Left ventricle myocardium superior (tissue), 1 donor: ENCODE measurements around the gene ZNF785. TPM values are rescaled to one million over a fixed set of nuclear protein-coding genes. Genes with fewer than 3 reads are reported as not detected.
"Not testable (repeated sequence)": the region's sequence is repeated elsewhere in the genome, so short reads cannot be mapped to it uniquely, and the experiment has no call there.

Experiments used
- ATAC-seq: fragments of 200-7000 bp; cut with Tn5 transposase; one replicate; pipeline ENCODE4 v1.9.1; 2020; ENCODE audit warnings: mild to moderate bottlenecking, moderate library complexity
- DNase-seq: peaks from one replicate; pipeline ENCODE4 v3.0.0-alpha.2; 2020
- intact Hi-C: fragments of 100-400 bp; cut with micrococcal nuclease; formaldehyde crosslinking; loops from one replicate; pipeline ENCODE4 v1.11.0; 2022
- total RNA-seq: library from RNA; stranded (reverse); fragmentation: NEBNext Ultra II Directional; extraction: Animal tissue kit (Norgen Biotek cat#: 25700); gene quantifications from one replicate; pipeline ENCODE4 v1.2.1, GENCODE V29; 2021
- donor health status: DM: no; HTN: yes; CAD: no; lungs with severe emphysema.

ZNF785 gene
- total RNA-seq, 1 donor from 2014 or later = 7.3 TPM

DNA sequence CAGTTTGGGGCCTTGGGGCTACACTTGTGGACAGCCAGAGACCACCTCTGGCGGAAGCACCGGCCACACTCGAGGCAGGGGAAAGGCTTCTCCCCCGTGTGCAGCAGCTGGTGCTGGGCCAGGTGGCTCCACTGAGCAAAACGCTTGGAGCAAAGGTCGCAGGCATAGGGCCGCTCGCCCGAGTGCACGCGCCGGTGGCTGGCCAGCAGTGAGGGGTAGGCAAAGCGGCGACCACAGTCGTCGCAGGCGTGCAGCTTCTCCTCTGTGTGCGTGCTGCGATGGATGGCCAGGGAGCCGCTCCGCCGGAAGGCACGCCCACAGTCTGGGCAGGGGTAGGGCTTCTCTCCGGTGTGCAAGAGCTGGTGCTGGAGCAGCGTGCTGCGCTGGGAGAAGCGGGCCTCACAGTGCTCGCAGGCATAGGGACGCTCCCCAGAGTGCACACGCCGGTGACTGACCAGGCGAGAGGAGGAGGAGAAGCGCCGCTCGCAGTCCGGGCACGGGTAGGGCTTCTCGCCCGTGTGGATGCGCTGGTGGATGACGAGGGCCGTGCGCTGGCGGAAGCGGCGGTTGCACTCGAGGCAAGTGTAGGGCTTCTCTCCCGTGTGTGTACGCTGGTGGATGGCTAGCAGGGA, 18.9 kb upstream of the ZNF785 start:
- DNase-seq (peak; percentile 36), ATAC-seq (no peak)
- intact Hi-C loops = no loop called here

DNA sequence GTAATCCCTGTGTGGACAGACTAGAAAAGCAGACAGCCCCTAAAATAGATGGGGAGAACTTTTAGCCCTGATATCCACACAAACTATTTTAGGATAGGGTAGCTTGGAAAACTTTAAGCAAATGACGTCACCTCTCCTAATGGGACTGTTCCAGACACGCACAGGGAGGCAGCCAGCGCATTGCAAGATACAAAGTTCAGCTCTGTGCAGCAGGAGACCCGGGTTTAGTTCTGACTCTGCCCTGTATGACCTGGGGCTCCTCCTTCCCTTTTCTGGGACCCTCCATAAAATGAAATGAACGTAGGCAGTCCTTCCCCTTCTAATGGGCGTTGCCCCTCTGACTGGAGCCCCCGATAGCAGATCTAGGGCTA, 18.4 kb upstream of the ZNF785 start:
- DNase-seq (no peak), ATAC-seq (peak; percentile 77)
- intact Hi-C loops = no loop called here

DNA sequence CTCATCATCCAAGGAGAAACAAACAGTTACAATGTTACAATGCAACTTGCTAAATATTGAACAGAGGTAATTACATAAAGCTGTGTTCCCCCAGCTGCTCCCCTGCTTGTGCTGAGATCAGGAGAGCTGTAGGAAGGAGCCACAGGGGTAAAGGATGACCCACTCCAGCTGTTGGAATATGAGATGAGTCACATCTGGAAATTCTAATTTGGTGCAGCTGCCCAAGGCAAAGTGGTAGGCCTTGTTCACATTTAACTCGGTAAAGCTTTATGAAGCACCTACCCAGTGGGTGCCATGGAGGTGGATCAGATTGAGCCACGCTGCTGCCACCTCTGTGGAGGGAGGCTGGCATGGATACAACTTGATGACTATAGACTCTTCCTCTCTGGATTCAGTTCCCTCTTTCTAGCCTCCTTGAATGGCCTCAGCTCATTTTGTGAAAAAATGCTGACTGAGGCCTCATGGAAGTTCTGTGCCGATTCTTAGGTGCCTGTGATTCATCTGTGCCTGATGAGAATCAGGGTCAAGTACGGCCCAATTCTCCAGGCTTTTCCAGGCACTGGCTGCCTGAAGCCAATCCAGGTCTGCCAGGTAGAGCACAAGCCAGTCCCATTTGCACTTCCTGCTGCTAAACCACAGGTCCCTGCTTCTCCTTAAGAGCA, 17.2 kb upstream of the ZNF785 start:
- intact Hi-C loops = no loop called here
- DNase-seq = no peak
- ATAC-seq = peak; percentile 24

DNA sequence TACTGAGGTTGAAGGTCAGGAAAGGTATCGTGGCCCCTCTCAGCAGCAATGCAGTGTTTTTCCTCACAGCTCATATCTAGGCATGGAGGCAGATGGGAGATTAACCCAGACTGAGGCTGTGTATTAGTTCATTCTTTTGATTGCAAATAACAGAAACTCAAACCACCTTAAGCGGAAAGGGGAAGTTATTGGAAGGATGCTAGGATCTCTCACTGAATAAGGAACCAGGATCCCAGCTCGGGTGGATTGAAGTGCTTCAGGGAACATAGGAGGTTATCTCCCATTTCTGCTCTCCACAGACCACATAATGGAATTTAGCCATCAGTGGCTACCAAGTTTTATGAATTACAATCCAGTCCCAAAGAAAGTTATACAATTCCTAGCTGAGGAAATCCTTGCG, 16.5 kb upstream of the ZNF785 start:
- DNase-seq (no peak), ATAC-seq (no peak)
- intact Hi-C loops = no loop called here

DNA sequence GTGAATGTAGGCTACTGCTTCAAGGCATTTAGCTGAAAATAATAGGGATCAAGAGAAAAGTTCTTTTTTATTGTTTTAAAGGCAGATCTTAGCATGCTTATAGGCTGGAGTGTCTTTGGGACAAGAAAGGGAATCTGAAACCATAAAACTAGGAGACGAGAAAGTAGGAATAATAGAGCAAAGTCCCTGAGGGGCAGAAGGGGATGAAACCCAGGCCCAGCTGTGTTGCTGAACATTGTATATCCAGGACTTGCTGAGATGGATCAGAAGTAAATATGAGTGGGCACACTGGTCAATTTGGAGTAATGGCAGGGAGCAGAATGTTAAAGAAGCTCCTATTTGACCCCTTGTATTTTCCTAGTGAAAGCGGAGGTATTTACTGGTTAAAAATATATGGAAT, 15.4 kb upstream of the ZNF785 start:
- DNase-seq = no peak
- no peak for ATAC-seq
- intact Hi-C loops = no loop called here

DNA sequence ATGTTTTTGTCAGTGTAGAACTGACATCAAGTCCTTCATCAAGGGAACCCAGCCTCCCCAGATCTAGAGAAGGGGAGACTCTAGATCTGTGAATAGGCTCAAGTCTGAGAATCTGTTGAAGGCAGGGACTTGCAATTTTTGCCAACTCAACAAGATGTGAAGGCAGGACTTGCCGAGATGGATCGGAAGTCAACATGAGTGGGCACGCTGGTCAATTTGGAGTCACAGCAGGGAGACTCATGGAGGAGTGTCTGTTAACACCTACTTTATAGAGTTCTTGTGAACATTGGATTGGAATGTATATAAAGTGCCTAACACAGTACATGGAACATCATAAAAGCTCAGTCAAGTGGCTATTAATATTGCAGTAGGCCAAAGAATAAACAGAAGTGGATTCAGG, 14.7 kb upstream of the ZNF785 start:
- intact Hi-C loops = no loop called here
- ATAC-seq = no peak
- no peak for DNase-seq

DNA sequence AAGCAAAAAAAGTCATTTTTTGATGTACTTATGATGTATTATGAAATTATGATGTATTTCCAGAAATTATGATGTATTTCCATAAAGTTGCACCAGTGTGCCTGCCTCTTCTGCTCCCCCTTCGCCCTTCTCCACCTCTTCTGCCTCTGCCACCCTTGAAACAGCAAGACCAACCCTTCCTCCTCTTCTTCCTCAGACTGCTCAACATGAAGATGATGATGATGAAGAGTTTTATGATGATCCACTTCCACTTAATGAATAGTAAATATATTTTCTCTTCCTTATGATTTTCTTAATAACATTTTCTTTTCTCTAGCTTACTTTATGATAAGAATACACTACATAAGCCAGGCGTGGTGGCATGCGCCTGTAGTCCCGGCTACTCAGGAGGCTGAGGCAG, 7.4 kb upstream of the ZNF785 start:
- ATAC-seq = no peak

DNA sequence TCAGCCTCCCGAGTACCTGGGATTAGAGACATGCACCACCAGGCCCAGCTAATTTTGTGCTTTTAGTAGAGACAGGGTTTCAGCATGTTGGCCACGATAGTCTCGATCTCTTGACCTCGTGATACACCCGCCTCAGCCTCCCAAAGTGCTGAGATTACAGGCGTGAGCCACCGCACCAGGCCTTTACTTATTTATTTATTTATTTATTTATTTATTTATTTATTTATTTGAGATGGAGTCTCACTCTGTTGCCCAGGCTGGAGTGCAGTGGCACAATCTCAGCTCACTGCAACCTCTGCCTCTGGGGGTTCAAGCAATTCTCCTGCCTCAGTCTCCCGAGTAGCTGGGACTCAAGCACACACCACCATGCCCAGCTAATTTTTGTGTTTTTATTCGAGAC, 5.4 kb upstream of the ZNF785 start:
- intact Hi-C loops, DNase-seq, ATAC-seq: not testable (repeated sequence)

More for the DNA sequence above, 7.4 kb upstream of the ZNF785 start:
- intact Hi-C loops = no loop called here
- DNase-seq = no peak

DNA sequence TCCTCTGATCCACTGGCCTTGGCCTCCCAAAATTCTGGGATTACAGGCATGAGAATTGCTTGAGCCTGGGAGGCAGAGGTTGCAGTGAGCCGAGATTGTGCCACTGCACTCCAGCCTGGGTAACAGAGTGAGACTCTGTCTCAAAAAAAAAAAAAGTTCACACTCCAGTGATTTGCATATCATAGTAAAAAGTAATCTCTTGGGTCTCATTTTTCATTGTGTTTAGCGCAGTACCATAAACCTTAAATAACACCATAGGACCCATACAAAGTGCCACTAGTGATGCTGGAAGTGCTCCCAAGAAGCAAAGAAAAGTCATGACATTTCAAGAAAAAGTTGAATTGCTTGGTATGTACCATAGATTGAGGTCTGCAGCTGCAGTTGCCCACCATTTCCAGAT, 4.1 kb upstream of the ZNF785 start:
- ATAC-seq, intact Hi-C loops: not testable (repeated sequence)

DNA sequence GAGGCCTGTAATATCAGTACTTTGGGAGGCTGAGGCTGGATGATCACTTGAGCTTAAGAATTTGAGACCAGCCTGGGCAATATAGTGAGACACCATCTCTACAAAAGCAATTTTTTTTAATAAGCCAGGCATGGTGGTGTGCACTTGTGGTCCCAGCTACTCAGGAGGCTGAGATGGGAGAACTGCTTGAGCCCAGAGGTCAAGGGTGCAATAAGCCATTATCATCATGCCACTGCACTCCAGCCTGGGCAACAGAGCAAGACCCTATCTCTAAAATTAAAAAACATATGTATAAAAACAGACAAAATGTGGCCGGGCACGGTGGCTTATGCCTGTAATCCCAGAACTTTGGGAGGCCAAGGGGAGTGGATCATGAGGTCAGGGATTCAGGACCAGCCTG, 3.2 kb upstream of the ZNF785 start:
- ATAC-seq = no peak
- intact Hi-C loops = no loop called here
- DNase-seq = no peak

More for the DNA sequence above, 4.1 kb upstream of the ZNF785 start:
- not testable (repeated sequence) for DNase-seq

DNA sequence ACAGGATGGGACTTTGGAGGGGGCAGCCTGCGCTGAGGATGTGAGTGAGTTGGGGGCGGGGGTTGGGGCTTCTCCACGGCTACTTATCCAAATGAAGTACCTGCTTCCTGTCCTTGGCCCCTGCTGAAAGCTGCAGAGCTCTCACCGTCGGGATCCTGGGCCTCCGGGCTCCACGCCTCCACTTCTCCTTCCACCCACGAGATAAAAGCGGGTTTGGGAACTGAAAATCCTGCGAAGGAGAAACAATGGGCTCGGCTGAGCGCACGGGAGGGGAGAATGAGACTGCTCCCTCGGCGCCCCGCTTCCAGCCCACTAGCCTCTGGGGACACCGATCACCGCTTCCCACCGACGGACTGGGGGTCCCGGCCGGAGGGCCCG, 486 bp downstream of the ZNF785 start:
- ATAC-seq = no peak
- DNase-seq = no peak
- intact Hi-C loops = no loop called here

DNA sequence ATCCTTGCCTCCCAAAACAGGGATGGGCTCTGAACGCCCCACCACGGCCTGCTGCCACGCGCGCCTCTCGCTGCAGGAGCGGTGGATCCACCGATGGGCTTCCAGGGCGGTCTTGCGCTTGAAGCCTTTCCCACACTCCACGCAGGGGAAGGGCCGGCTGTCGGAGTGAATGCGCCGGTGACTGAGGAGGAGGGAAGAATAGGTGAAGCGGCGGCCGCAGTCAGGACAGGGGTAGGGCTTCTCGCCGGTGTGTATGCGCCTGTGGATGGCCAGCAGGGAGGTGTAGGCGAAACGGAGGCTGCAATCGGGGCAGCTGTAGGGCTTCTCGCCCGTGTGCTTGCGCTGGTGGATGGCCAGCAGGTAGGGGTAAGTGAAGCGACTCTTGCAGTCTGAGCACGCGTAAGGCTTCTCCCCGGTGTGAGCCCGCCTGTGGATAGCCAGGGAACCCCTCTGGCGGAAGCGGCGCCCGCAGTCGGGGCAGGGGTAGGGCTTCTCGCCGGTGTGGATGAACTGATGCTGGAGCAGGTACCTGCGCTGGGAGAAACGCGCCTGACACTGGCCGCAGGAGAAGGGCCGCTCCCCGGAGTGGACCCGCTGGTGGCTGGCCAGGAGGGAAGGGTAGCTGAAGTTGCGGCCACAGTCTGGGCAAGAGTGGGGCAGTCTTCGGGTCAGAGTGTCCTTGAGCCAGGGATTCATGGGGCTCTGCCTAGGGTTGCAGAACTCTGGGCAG, 2.7 kb downstream of the ZNF785 start:
- no peak for ATAC-seq
- DNase-seq = no peak
- intact Hi-C loops = no loop called here

DNA sequence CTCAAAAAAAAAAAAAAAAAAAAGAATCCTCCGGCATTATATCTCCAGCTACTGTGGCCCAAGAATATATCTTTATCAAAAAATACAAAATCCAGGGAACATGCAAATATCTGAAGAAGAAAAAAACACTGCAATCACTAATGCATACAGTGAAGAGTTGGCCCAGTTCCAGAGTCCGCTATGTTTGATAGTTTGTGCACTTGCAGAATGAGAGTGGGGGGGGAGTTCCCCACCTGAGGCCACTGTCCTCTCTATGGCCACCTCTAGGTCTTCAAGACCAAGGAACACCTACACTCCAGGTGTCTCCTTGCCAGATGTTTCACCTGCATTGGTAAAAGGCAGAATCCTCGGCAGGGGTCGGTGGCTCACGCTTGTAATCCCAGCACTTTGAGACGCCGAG, 4.0 kb downstream of the ZNF785 start:
- DNase-seq = no peak
- no peak for ATAC-seq
- intact Hi-C loops = no loop called here

DNA sequence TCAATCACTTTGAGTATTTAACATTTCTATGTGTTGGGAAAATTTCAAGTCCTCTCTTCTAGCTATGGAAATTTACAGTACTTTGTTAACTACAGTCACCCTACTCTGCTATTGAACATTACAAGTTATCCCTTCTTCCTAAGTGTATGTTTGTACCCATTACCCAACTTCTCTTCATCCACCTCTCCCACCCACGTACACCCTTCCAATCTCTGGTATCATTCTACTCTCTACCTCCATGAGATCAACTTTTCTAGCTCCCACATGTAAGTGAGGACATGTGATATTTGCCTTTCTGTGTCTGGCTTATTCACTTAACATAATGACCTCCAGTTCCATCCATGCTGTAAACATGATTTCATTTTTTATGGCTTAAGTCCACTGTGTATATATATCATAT, 10.8 kb downstream of the ZNF785 start:
- no peak for ATAC-seq
- intact Hi-C loops = no loop called here
- no peak for DNase-seq

DNA sequence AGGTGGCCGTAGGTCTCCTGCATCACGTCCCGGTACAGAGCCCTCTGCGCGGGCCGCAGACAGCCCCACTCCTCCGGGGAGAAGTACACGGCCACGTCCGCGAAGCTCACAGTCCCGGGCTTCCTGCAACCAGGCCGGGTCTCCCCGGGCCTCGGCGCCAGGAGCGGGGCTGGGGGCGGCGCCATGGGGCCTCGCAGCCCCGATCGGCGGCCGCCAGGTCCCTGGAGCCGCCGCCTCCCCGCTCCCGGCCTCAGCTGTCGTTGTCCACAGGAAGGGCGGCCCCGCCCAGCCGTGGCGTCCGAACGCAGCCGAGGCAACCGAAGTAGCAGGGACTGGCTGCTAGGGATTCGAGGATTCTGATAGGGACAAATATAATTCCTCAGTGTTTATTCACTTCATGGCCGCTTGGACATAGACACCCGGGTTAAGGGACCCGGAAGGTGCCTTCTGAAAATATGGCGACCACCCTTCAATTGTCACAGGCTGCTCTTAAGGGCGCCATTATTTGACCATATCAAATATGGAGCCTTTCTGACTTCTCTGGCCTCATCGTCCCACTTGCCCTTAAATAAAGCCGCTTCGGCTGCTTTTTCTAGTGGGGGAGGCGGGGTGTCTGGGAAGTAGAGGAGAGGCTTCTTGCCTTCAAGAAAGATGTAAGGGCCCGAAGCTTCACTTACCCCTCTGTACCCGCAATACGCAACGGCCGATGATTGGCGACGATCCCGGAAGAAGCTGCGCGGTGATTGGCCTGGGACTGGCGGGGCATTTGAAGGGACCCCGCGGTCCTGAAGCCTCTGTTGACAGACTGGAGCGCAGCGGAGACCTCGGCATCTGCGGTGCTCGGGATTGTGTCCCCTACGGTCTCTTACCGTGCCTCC, 13.8 kb downstream of the ZNF785 start, which contains the start of gene ZNF688:
Gene ZNF688, minus strand, starts transcription at position 270 of the 878 bp plus-strand sequence. Its CDS starts 85 bp downstream, at position 185.
- ATAC-seq = peak; percentile 90
- intact Hi-C loops = no loop called here
- peak; percentile 94 for DNase-seq

DNA sequence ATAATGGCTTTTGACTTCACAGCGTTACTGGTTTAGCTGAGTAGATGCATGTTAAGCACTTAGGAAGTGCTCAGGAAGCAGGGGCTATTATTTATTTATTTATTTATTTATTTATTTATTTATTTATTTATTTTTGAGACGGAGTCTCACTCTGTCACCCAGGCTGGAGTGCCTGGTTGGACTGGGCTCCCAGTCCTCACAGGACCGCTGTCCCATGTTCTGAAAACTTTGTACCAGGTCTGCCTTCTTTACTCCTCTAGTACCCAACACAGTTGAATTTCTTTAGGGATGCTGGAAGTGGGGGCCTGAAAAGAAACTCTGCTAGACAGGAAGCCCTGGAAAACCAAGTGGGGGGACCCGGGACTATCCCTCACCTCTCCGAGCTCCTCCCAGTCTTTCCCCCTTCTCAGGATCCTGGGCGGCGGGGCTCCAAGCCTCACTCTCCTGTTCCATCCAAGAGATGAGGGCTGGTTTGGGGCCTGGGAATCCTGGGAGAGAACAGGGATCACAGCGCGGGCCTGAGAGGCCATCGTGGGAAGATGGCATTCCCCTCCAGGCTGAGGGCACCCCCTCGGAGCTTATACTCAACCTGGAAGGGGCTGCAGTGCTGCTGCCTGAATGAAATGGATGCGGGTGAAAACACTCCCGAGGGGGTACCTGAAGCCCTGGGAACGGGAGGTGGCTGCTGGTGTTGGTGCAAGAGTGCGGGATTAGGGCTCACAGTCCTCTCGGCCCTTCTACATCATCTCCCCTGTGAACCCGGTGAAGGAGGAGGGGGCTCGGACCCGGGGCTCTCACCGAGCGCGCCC, 14.7 kb downstream of the ZNF785 start:
- intact Hi-C loops = no loop called here
- DNase-seq (peak; percentile 42), ATAC-seq (peak; percentile 30)

DNA sequence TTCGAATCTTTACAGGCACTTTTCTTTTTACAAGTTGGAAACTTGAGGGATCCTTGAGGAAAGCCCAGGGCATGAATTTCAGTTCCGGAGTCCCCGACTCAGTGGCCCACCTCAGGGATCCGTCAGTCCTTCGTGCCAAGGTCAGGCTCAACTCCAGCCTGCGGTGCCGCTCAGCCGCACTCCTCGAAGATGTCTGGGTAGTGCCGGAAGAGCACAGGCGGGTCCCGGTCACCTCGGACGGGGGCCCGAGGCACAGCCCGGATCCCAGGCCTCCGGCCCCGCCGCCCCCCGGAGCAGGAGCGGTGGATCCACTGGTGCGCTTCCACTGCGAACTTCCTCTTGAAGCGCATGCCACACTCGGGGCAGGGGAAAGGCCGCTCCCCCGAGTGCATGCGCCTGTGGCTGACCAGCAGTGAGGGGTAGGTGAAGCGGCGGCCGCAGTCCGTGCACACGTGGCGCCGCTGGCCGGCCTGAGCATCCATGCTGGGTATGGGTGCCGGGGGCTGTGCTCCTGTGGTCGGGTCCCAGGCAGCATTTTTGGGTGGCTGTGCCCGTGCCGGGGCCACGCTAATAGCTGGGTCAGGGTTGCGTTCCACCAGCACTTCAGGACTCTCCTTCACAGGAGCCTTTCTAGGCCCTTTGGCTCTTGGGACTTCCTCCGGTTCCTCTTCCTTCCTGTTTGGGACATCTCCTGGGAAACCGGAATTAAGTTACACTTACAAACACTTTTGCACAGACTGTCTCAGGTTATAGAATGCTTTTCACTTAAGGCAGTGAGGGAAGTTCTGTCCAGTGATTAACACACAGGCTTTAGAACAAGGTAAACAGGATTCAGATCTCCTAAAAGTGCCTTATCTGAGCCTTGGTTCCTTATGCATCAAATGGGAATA, 15.5 kb downstream of the ZNF785 start:
- no peak for ATAC-seq
- DNase-seq = no peak
- intact Hi-C loops = no loop called here

DNA sequence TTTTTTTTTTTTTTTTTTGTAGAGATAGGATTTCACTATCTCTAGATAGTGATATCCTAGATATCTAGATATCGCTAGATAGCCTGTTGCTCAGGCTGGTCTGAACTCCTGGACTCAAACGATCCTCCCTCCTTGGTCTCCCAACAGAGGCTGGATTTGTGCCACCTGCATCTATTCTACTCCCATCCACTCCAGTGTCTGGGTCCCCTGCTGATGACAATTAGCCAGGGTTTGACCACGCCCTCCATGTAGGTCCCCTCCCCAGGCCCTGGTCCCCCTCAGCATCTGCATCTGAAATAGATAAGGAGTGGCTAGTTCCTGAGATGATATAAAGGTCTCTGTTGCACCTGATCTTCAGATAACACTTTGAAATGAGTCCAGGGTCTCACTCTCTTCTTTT, 16.2 kb downstream of the ZNF785 start:
- ATAC-seq = no peak
- intact Hi-C loops = no loop called here
- DNase-seq = no peak
